ENCODE measurements around the gene TRPC4AP.

DNA sequence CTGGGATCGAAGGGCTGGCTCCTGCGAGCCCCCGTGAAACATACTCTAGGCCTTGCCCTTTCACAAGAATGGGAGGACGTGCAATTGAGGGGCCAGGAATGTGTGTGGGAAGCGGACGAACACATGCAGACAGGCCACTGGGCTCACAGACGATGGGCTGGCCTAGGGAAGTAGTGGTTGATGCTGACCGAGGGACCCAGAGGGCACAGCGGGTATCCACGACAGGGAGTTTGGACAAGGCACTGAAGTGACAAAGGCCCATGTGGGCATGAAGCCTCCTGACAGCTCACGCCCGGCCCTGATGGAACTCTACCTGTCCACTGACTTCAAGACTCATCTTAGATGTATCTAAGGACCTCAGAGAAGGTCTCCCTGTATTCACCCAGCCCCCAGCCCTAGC, 84.7 kb downstream of the TRPC4AP start:
- TF ChIP-seq, protein P1, sequence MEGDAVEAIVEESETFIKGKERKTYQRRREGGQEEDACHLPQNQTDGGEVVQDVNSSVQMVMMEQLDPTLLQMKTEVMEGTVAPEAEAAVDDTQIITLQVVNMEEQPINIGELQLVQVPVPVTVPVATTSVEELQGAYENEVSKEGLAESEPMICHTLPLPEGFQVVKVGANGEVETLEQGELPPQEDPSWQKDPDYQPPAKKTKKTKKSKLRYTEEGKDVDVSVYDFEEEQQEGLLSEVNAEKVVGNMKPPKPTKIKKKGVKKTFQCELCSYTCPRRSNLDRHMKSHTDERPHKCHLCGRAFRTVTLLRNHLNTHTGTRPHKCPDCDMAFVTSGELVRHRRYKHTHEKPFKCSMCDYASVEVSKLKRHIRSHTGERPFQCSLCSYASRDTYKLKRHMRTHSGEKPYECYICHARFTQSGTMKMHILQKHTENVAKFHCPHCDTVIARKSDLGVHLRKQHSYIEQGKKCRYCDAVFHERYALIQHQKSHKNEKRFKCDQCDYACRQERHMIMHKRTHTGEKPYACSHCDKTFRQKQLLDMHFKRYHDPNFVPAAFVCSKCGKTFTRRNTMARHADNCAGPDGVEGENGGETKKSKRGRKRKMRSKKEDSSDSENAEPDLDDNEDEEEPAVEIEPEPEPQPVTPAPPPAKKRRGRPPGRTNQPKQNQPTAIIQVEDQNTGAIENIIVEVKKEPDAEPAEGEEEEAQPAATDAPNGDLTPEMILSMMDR (conservative IDR thresholded peaks at IDR 0.05; ENCODE audit: low read length), result no peak
- no peak for TF ChIP-seq EZH2phosphoT487 (IDR thresholded peaks at IDR 0.05; ENCODE audit: borderline replicate concordance)

Data from Loucy (cell line).